ENCODE measurements around the gene SNRNP35.

DNA sequence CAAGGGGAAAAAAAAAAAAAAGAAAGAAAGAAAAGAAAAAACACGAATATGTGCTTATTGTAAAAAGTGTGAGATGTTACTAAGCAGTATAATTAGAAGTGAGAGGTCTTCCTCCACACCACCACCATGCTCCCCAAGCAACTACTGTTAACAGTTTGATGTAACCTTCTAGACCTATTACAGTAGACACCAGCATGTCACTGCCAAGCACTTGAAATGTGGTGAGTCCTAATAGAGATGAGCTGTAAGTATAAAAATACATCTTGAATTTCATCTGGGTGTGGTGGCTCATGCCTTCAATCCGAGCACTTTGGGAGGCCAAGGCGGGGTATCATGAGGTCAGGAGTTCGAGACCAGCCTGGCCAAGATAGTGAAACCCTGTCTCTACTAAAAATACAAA, 8.1 kb upstream of the SNRNP35 start:
- TF ChIP-seq, protein P1, sequence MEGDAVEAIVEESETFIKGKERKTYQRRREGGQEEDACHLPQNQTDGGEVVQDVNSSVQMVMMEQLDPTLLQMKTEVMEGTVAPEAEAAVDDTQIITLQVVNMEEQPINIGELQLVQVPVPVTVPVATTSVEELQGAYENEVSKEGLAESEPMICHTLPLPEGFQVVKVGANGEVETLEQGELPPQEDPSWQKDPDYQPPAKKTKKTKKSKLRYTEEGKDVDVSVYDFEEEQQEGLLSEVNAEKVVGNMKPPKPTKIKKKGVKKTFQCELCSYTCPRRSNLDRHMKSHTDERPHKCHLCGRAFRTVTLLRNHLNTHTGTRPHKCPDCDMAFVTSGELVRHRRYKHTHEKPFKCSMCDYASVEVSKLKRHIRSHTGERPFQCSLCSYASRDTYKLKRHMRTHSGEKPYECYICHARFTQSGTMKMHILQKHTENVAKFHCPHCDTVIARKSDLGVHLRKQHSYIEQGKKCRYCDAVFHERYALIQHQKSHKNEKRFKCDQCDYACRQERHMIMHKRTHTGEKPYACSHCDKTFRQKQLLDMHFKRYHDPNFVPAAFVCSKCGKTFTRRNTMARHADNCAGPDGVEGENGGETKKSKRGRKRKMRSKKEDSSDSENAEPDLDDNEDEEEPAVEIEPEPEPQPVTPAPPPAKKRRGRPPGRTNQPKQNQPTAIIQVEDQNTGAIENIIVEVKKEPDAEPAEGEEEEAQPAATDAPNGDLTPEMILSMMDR (IDR thresholded peaks at IDR 0.05), result no peak
- no peak for TF ChIP-seq POLR2A (IDR thresholded peaks at IDR 0.05)

All from body of pancreas (tissue), 4 donors.